GM19372 (cell line): Measurements from ENCODE around the gene TFF3.

Experiments used
- ATAC-seq: cut with Tn5 transposase; IDR thresholded peaks from one replicate; pipeline ENCODE4 v1.9.1; 2021; ENCODE audit warnings: mild to moderate bottlenecking, low read depth, moderate library complexity; ENCODE audit not compliant: unreplicated experiment

TFF3 gene

DNA sequence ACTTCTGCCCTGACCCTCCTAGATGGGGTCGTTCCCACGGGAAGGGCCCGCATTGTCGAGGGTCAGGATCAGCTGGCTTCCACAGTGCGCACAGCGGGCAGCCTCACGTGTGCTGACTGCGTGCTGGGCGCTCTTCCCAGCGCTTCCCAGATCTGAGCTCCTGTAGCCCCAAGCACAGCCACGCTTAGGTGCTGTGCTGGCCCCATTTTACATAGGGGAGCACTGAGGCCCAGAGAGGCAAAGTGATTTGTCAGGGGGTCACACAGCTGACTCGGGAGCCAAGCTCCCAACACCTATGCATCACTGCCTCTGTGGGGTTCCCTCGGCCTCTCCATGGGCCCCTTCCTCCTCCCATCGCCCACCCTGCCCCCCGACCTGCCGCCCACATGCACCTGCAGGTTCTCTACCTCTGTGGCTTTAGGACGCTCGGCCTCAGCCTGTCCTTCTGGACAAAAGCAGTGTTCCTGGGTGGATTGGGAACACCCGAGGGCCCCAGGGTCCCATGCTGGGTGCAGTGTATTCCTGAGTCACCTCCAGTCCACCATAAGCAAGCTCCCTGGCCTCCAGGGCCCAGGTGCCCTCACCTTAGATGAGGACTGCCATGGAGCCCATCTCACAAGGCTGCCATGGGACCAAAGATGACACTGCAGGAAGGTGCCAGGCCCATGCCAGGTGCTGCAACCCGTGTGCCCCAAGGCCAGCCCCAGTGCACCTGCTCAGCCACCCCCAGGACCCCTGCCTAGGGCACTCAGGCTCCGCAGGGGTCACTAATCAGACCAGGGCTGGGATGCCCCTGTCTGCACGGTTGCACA, 23.3 kb downstream of the TFF3 start:
- ATAC-seq = no peak

DNA sequence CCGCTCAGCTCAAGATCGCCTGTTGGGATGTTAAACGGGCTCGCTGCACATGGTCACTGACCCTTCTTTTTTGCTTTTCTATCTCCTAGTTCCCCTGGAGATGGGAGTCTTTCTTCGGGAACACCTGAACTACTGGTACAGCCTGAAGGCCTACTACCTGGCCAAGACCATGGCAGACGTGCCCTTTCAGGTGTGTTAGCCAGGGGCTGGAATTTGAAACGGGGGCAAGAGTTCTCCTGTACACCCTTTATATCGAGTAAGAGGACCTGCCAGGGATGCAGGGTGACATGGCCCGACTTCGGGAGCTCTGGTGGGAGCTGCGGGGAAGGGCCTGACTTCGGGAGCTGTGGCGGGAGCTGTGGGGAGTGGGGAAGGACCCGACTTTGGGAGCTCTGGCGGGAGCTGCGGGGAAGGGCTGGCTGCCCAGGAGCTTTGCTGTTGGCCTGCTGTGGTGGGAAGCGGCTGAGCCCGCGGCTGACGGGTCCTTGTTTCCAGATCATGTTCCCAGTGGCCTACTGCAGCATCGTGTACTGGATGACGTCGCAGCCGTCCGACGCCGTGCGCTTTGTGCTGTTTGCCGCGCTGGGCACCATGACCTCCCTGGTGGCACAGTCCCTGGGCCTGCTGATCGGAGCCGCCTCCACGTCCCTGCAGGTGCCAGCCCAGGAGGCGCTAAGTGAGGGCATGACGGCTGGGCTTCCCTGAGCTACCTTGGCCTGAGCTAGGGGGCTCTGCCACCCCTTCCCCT, 24.0 kb downstream of the TFF3 start:
- no peak for ATAC-seq

DNA sequence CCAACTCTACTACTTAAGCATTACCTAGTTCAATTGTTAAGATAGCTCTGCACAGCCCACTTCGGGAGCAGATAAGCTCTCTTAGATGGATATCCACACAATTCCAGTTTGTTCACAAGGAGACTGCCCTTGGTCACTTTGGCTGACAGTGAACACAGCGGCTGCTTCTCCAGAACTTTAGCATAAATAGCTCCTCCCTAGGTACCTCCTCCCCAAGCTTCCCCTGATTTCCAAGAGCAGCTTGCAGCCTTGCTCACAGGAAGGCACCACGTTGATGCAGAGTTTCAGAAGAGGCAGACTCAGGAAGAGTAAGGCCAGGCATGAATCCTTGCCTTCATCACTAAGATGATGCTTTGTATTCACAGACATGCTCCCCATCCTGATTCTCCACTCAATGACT, 24.7 kb downstream of the TFF3 start:
- ATAC-seq = no peak

DNA sequence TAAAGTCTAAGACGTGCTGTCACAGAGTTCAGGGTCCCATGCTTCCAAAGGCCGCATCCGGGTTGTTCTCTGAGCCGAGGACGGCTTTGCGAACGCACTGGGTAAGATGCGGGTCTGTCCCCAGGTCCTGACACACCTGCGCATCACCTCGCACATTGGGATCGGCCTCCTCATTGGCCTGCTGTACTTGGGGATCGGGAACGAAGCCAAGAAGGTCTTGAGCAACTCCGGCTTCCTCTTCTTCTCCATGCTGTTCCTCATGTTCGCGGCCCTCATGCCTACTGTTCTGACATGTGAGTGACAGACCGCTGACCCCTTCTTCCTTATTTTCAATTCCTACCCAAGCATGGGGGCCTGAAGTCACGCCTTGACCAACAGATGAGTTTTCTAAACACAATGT, 25.3 kb downstream of the TFF3 start:
- no peak for ATAC-seq

DNA sequence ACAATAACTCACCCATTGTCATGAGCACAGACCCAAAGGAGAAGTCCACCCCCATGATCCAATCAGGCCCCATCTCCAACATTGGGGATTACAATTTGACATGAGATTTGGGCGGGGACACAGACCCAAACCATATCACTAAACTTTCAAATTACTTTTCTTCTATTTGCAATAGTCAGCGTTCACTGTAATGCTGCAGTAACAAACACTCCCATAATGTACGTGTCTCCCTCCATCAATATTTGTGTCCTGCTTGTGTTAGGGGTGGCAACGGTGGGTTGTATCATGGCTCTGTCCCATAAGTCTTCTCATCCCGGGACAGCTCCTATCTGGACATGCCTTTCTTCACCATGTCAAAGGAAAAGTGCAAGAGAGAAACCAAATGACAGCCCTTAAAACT, 26.2 kb downstream of the TFF3 start:
- no peak for ATAC-seq

DNA sequence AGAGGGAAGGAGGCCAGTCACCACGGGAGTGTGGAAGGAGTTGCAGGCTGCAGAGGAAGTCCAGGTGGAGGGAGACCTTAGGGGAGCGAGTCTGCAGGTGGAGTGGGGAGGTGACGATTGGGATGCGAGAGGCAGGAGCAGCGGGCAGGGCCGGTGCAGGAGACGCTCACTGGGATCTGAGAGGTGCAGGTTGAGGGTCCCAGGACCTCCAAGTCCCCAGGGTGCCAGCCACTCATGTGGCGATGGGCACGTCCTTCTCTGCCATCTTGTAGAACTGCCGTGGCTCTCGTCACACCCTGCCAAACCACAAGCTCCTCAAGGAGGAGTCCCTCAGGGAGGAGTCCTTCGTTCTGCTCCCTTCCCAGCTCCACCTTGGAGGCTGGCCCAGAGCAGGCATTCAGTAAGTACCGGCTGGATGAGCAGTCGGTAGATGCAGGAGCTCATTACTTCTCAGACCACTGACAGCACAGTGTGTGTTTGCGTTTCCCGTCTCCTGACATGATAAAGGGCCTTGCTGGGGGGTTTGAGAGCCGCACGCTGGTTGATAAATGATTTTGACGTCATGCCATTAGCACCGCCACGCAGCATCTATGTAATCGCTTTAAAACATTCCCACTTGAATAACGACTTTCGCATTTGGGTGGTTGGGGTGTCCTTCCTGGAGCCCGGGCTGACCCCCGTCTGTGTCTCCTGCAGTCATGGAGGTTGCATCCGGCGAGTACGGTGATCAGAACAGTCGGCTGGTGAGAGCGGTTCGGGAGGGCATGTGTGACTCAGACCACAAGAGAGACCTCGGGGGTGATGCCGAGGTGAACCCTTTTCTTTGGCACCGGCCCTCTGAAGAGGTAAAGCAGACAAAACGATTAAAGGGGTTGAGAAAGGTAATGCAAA, 27.8 kb downstream of the TFF3 start:
- no peak for ATAC-seq

DNA sequence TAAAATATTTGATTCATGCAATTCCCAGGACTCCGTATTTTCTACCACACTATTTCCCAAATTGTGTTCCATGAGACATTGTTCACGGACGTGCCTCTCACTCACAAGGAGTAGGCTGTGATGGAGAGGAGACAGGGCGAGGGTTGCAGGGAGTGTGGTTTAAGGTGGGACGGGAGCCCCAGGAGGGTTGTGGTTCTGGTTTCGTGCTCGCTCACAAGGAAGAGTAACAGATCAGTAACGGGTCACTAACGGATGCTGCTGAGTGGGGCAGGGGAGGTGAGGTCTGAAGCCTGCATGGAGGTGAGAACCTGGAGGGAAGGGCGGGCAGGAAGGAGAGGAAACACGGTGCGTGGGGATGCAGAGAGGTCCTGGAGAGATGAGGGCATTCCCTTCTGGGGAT, 28.8 kb downstream of the TFF3 start:
- no peak for ATAC-seq

DNA sequence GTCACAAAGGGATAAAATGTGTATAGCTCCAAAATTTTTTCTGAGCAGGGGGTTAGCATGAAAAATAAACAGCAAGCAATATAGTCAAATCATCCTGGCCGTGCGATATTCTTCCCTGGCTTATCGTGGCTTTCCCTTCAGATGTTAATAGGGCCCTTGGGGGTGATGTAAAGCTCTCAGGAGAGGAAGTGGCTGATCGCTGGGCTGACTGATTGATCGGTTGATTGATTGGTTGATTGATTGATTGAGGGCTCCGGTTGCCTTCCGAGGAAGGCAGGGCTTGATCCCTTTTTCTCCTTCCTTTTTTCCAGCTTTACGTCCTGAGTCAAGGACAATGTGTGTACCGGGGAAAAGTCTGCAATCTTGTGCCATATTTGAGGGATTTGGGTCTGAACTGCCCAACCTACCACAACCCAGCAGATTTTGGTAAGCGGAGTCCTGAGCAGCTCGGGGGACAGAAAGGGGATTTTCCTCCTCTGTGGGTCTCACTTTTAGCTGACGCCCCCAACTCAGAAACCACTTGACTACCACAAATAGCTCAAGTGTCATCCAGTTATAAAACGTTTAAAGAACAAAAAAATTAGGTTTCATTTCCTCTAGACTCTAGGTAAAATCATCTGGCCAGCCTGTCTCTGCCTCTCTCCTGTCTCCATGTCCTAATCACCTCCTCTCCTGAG, 29.5 kb downstream of the TFF3 start:
- ATAC-seq = no peak

DNA sequence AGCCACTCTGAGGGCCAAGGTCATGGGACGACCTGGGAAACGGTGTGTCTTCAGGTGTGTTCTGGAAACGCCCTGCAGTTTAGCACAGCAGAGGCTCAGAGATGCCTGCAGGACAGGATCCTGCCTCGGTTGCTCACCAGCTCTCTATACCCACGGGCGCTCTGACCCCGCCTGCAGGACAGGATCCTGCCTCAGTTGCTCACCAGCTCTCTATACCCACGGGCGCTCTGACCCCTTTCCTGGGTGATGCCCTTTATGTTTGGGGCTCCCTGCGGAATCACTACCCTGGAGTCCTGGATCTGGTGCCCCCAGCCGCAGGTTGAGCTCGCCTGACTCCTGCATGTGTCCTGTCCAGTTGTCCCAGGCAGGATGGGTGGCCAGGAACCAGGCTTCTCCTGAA, 32.5 kb downstream of the TFF3 start:
- ATAC-seq = no peak

DNA sequence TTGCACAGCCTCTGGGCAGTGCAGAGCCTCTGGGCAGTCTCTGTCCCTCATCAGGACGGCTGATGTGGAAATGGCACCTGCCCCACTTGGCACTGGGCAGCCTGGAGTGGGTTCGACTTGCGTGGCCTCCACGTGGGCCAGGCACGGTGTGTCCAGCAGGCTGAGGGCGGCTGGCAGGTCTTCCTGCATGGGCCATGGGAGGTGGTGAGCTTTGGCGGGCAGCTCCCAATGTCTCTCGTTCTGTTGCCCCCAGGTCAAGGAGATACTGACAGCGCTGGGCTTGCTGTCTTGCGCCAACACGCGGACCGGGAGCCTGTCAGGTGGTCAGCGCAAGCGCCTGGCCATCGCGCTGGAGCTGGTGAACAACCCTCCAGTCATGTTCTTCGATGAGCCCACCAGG, 33.2 kb downstream of the TFF3 start:
- ATAC-seq = no peak

DNA sequence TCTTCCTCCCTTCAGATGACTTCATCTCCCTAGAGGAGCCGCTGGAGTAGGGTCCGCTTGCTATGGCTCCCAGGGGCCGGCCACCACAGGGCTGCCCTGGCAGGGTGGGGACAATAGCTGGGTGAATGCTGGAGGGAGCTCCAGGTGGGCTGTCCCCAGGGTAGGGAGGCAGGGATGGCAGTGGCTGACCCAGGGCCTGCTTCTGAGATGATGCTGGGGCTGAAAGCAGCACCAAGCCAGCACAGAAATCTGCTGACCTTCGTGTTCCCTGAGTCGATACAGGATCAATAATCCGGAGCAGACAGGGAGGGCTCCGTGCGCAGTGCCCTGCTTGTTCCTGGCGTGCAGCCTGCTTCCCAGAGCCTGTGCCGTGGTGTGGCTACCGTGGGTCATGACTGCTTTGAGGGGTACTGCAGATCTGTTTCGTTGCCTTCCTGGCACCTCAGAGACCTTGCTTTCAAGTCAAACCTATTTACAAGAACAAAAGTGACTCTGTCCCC, 34.0 kb downstream of the TFF3 start:
- no peak for ATAC-seq

DNA sequence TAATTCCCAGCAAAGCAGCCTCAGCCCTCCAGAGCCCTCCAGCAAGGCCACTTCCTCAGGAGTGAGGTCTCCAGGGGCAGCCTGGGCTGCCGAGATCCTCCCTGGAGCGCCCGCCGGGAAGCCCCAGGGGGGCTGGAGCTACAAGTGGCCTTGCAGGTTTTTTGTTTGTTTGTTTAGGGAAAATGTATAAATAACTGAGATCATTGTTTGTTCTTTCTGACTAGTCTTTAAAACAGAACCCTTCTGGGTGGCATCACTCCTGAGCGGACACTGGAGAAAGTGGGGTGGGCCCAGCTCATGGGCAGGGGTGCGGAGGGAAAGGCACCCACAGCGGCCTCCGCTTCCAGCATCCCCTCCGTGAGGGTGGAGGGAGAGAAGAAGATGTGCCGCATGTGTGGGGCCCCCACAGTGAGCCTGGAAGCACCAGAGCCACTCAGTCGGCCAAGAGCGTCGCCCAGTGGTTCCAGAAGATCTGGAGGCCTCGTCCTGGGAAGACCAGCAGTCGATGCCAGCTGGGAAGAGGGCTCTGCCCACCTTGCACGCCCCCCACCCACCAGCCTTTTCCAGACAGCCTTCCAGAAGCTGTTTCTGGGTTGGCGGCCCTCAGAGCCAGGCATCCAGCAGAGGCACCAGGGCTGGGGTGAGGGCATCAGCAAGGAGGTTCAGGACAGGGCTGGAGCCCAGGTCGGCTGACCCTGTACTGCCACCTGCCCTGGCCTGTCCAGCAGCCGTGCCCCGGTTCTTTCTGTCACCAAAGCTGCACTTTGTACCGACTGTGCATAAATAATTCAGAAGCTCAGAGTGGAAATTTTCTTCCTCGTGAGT, 34.6 kb downstream of the TFF3 start:
- ATAC-seq = no peak

DNA sequence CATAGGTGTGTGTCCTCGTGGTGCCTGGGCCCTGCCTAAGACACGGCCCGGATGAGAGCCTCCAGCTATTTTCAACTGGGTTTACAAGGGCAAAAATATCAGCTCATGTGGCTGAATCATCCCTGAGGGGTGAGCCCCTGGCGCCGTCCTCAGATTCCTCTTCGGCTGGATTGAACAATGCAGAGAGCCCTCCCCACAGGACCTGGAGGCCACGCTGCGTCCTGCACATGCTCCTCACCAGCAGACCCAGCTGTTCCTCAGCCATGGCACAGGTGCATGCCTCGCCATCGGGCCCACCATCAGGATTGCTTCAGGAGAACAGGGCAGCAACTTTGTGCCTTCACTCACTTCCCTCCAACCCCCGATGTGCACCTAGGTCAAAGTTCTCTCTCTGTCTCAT, 35.3 kb downstream of the TFF3 start:
- ATAC-seq = no peak

DNA sequence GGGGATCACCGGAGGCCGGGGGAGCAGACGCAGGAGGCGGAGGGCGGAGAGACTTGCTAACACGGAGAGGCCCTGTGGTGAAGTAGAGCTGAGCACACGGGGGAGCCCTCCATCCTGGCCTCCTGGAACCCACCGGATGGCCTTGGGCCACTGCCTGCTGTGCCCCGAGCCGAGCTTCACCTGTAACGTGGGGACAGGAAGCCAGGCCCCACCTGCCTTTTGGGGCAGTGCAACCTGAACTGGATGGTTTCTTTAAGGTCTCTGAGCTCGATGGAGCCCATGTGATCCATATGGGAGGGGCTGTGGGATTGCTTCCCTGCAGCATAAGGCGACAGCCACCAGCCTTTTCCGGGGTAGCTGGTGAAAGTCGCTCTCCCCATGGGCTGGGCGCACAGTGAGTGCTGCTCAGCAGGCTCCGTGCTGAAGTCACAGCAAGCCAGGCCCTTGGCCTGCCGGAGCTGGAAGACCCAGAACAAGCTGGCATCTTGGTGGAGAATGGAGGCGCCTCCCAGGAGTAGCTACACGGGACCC, 35.8 kb downstream of the TFF3 start:
- no peak for ATAC-seq

DNA sequence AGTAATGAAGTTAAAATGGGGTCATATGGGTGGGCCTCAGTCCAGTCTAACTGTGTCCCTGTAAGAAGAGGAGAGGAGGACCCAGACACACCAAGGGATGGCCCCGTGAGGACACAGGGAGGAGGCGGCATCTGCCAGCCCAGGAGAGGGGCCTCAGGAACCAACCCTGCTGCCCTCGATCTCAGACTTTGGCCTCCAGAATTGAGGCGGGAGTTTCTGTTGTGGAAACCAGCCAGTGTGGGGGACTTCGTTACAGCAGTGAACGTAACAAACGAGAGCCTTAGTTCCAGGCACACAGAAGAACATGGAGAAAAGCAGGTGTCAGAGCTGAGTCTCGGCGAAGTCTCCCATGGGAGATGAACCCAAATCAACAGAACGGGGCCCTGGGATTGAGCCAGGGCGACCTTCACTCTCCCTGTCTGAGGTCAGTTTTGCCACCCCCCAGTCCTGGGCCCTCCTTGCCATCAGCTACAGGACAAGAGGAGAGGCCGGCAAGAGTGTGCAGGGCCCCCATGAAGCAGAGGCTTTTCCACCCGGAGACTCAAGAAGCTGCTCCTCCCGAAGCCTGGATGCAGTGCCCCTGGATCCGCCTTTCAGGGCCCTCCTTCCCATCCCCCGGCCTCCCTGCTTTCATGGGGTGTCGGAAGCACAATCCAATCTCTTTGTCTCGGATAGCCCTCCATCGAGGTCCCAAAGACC, 36.6 kb downstream of the TFF3 start:
- no peak for ATAC-seq

DNA sequence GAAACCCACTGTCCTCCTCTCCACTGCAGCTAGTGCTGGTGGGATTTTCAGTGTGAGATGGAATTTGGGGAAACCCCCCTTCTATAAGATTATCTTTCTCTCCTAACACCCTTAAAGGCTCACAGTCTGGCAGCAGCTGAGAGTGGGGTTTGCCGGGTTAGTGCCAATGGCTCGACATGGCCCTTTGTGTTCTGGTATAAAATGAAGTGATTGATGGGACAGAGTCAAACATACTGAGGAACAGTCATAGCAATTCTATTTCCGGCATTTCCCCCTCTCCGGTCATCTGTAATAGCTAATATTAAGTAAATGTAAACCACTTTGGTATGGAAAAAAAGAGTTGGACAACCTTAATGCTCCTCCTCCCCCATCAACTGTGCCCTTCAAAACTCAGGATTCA, 37.6 kb downstream of the TFF3 start:
- ATAC-seq = no peak

DNA sequence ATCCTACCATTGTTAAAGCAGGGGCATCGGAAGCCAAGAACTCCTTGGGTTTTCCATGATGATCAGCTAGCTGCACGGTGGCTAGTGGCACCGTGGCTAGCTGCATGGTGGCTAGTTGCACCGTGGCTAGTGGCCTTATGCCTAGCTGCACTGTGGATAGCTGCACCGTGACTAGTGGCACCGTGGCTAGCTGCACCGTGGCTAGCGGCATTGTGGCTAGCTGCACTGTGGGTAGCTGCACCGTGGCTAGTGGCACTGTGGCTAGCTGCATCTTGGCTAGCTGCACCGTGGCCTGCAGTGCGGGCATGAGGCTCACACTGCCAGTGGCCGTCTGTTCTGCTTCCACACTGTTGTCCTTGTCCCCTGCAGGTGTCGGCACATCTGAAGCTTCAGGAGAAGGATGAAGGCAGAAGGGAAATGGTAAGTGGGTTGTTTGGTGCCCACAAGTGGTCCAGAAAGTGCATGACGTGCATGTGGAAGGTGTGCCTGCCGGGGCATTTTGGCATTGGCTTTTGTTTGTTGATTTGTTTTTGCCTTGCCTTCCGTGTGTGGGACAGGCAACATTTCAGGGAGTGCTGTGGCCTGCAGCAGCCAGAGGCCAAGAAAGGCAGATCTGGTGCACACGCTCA, 38.6 kb downstream of the TFF3 start:
- ATAC-seq = no peak

DNA sequence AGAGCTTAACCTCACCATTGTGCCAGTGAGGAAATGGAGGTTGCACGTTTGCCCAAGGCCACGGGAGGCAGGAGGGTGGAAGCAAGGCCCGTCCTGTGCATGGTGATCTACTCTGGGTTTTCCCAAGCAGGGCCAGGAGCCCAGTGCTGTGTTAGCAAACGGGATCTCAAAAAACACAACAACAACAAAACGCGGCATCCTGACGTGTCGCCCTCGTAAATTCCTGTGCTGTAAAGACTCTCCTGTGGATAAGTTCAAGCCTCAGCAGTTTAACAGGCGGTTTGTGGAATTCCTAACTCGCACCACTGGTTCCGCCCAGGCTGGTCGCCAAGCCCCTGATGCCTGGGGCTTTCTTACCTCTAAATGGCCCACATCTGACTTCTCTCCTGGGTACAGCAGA, 39.1 kb downstream of the TFF3 start:
- ATAC-seq = no peak
